Hepatocyte (in vitro differentiated cells): ENCODE measurements around the gene RNF11. TPM values are rescaled to one million over a fixed set of nuclear protein-coding genes. Genes with fewer than 3 reads are reported as not detected.

Experiments used
- DNase-seq: peaks from one replicate; pipeline ENCODE4 v3.0.0-alpha.2; 2016; ENCODE audit warnings: low spot score
- H2AFZ ChIP-seq: fragments of 200-600 bp; sonication (generic); 2 replicates; pipeline ENCODE4 v1.6.0; 2016; ENCODE audit warnings: antibody characterized with exemption, mild to moderate bottlenecking
- H3K27ac ChIP-seq: fragments of 200-600 bp; sonication (generic); 2 replicates; pipeline ENCODE4 v1.5.1; 2016; ENCODE audit warnings: mild to moderate bottlenecking
- H3K27me3 ChIP-seq: fragments of 200-600 bp; sonication (generic); 2 replicates; pipeline ENCODE4 v1.6.1; 2016
- H3K36me3 ChIP-seq: fragments of 200-600 bp; sonication (generic); replicated peaks from 2 replicates; pipeline ENCODE4 v1.5.1; 2016; ENCODE audit warnings: low read depth; ENCODE audit not compliant: insufficient read depth
- H3K4me1 ChIP-seq: fragments of 200-600 bp; sonication (generic); 2 replicates; pipeline ENCODE4 v1.5.1; 2016; ENCODE audit warnings: mild to moderate bottlenecking, moderate library complexity; ENCODE audit not compliant: insufficient read depth
- H3K4me2 ChIP-seq: fragments of 200-600 bp; sonication (generic); 2 replicates; pipeline ENCODE4 v1.6.0; 2016
- H3K4me3 ChIP-seq: fragments of 200-600 bp; sonication (generic); 2 replicates; pipeline ENCODE4 v1.5.1; 2016; ENCODE audit warnings: mild to moderate bottlenecking
- H3K79me2 ChIP-seq: fragments of 200-600 bp; sonication (generic); 2 replicates; pipeline ENCODE4 v1.6.0; 2017; ENCODE audit warnings: mild to moderate bottlenecking
- H3K9me2 ChIP-seq: fragments of 200-600 bp; sonication (generic); replicated peaks from 2 replicates; pipeline ENCODE4 v1.6.0; 2017; ENCODE audit warnings: mild to moderate bottlenecking; ENCODE audit not compliant: insufficient read depth
- H3K9me3 ChIP-seq: fragments of 200-600 bp; sonication (generic); 2 replicates; pipeline ENCODE4 v1.5.1; 2016; ENCODE audit warnings: low read depth, mild to moderate bottlenecking
- H4K20me1 ChIP-seq: fragments of 200-600 bp; sonication (generic); 2 replicates; pipeline ENCODE4 v1.6.0; 2016; ENCODE audit warnings: mild to moderate bottlenecking; ENCODE audit not compliant: insufficient read depth, poor library complexity, severe bottlenecking
- CTCF ChIP-seq: fragments of 200-600 bp; sonication (generic); IDR thresholded peaks from 2 replicates; pipeline ENCODE4 v1.5.1; 2016; ENCODE audit warnings: antibody characterized with exemption, mild to moderate bottlenecking; ENCODE audit not compliant: poor library complexity
- EZH2 ChIP-seq: fragments of 200-600 bp; sonication (generic); IDR thresholded peaks from 2 replicates; pipeline ENCODE4 v1.6.1; 2016; ENCODE audit warnings: antibody characterized with exemption, mild to moderate bottlenecking, borderline replicate concordance
- EZH2phosphoT487 ChIP-seq: fragments of 200-600 bp; sonication (generic); IDR thresholded peaks from one replicate; pipeline ENCODE4 v1.6.1; 2018; ENCODE audit warnings: antibody characterized with exemption, mild to moderate bottlenecking, low read depth, moderate library complexity; ENCODE audit not compliant: unreplicated experiment, severe bottlenecking
- WGBS: methylation state at CpG from one replicate; pipeline ENCODE4 v1.1.6; 2016; ENCODE audit warnings: low lambda C conversion rate; ENCODE audit errors: missing lambda C conversion rate; 5-methylcytosine and 5-hydroxymethylcytosine counted together
- polyA plus RNA-seq: library from polyadenylated mRNA; unstranded; fragments of >200 nt; fragmentation: Nextera tagmentation; extraction: Ambion mirVana; gene quantifications from 2 replicates; pipeline ENCODE4 v1.2.1, GENCODE V29; 2016
- total RNA-seq: library from RNA; depleted of rRNA; stranded (reverse); fragments of >200 nt; gene quantifications from 2 replicates; pipeline ENCODE4 v1.2.3, GENCODE V29; 2014

RNF11 gene
- total and polyA plus RNA-seq, 2 experiments from 2014 or later: 55.9 to 99.8 TPM

- no peak overlapping the region for H3K4me2 ChIP-seq
- no peaks in the 10 kb centered on the region for H3K79me2 ChIP-seq
- H3K4me3 ChIP-seq: no peak overlapping the region
- no peaks in the 10 kb centered on the region for H4K20me1 ChIP-seq
- TF ChIP-seq EZH2phosphoT487 (no peak), CTCF (no peak), EZH2 (no peak)
- WGBS: 56% methylated on average over 3 of the region's 3 CpGs
- no peak for DNase-seq
- no peaks in the 10 kb centered on the region for H3K9me3 ChIP-seq
- H3K9me2 ChIP-seq: no peaks in the 10 kb centered on the region
- H3K27ac ChIP-seq: no peak overlapping the region
- H2AFZ ChIP-seq: no peak overlapping the region
- H3K27me3 ChIP-seq: no peaks in the 10 kb centered on the region
- no peaks in the 10 kb centered on the region for H3K4me1 ChIP-seq
- H3K36me3 ChIP-seq: no peaks in the 10 kb centered on the region
Measured at GRCh38 chr1:51203121-51203873, 32.8 kb upstream of the RNF11 start.

- 95% methylated on average over 6 of the region's 6 CpGs for WGBS
- TF ChIP-seq CTCF: no peak
- no peak for TF ChIP-seq EZH2
- no peak for TF ChIP-seq EZH2phosphoT487
- H3K4me3 ChIP-seq: no peak overlapping the region
Measured at GRCh38 chr1:51203874-51204245, 32.2 kb upstream of the RNF11 start.

GRCh38 chr1:51210055-51210454 lies 26.0 kb upstream of the RNF11 start:
- Histone ChIP-seq H3K36me3 (no peaks in the 10 kb centered on the region), H3K4me1 (no peaks in the 10 kb centered on the region), H3K4me3 (no peak overlapping the region), H3K9me2 (no peaks in the 10 kb centered on the region), H3K27ac (no peak overlapping the region), H3K27me3 (no peaks in the 10 kb centered on the region), H3K4me2 (no peak overlapping the region), H4K20me1 (no peaks in the 10 kb centered on the region), H3K79me2 (no peaks in the 10 kb centered on the region), H3K9me3 (no peaks in the 10 kb centered on the region), H2AFZ (no peak overlapping the region)
- no peak for DNase-seq
- 92% methylated on average over 3 of the region's 3 CpGs for WGBS
- no peak for TF ChIP-seq CTCF
- TF ChIP-seq EZH2: no peak
- no peak for TF ChIP-seq EZH2phosphoT487

More at GRCh38 chr1:51203874-51204245, 32.2 kb upstream of the RNF11 start:
- DNase-seq: no peak
- Histone ChIP-seq H3K4me1 (no peaks in the 10 kb centered on the region), H3K27ac (no peak overlapping the region), H4K20me1 (no peaks in the 10 kb centered on the region), H2AFZ (no peak overlapping the region), H3K79me2 (no peaks in the 10 kb centered on the region), H3K36me3 (no peaks in the 10 kb centered on the region), H3K4me2 (no peak overlapping the region), H3K9me3 (no peaks in the 10 kb centered on the region), H3K27me3 (no peaks in the 10 kb centered on the region), H3K9me2 (no peaks in the 10 kb centered on the region)
